HG03060 (cell line): Measurements from ENCODE around the gene ARID5B.

Experiments used
- ATAC-seq: cut with Tn5 transposase; IDR thresholded peaks from one replicate; pipeline ENCODE4 v1.9.1; 2021; ENCODE audit warnings: low read depth, moderate number of reproducible peaks; ENCODE audit not compliant: unreplicated experiment

ARID5B gene

GRCh38 chr10:61904733-61905725, 3.5 kb downstream of the ARID5B start:
- peak; percentile 33 for ATAC-seq

GRCh38 chr10:61905837-61906561, 4.5 kb downstream of the ARID5B start:
- no peak for ATAC-seq

GRCh38 chr10:61906562-61906901, 5.0 kb downstream of the ARID5B start:
- no peak for ATAC-seq

- ATAC-seq = no peak
Observed at GRCh38 chr10:61907011-61907410, 5.5 kb downstream of the ARID5B start.

- no peak for ATAC-seq
Observed at GRCh38 chr10:61907587-61907986, 6.1 kb downstream of the ARID5B start.

- no peak for ATAC-seq
Observed at GRCh38 chr10:61910226-61910805, 8.8 kb downstream of the ARID5B start.

GRCh38 chr10:61910894-61911293, 9.4 kb downstream of the ARID5B start:
- ATAC-seq = no peak

- ATAC-seq = no peak
Observed at GRCh38 chr10:61911425-61911824, 9.9 kb downstream of the ARID5B start.

- ATAC-seq = no peak
Observed at GRCh38 chr10:61912981-61913380, 11.5 kb downstream of the ARID5B start.

- ATAC-seq = no peak
Observed at GRCh38 chr10:61918140-61918539, 16.6 kb downstream of the ARID5B start.

- ATAC-seq = no peak
Observed at GRCh38 chr10:61918989-61919388, 17.5 kb downstream of the ARID5B start.

- no peak for ATAC-seq
Observed at GRCh38 chr10:61919646-61920215, 18.2 kb downstream of the ARID5B start.

GRCh38 chr10:61921143-61921542, 19.6 kb downstream of the ARID5B start:
- no peak for ATAC-seq

GRCh38 chr10:61923210-61923949, 21.9 kb downstream of the ARID5B start:
- ATAC-seq = no peak

GRCh38 chr10:61923950-61924274, 22.4 kb downstream of the ARID5B start:
- no peak for ATAC-seq

GRCh38 chr10:61929555-61929954, 28.1 kb downstream of the ARID5B start:
- no peak for ATAC-seq

GRCh38 chr10:61931620-61932332, 30.3 kb downstream of the ARID5B start:
- ATAC-seq = no peak

- ATAC-seq = no peak
Observed at GRCh38 chr10:61933859-61934555, 32.5 kb downstream of the ARID5B start.

- ATAC-seq = no peak
Observed at GRCh38 chr10:61935077-61935476, 33.6 kb downstream of the ARID5B start.
